ENCODE results near the gene CELA3B.
"Not testable (repeated sequence)": the region's sequence is repeated elsewhere in the genome, so short reads cannot be mapped to it uniquely, and the experiment has no call there.

Gene CELA3B

DNA sequence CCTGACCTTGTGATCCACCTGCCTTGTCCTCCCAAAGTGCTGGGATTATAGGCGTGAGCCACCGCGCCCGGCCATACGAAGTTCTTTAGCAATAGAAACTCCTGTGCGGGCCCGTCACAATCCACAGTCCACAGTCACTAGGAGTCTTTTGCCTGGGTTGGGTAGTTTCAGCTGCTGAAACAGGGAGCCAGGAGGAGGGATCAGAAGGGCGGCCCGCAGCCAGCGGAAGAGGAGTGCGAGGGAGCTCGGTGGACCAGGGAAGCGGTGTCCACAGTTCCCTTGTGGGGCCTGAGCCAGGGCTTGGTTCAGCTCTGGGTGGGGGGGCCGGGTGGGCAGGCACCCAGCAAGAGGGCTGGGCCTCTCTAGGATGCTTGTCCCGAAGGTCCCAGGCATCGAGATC lies 21.8 kb upstream of the CELA3B start:
- DNase-seq, result no peak
- TF ChIP-seq POLR2A (IDR thresholded peaks at IDR 0.05; ENCODE audit: low read length), result no peak
- no peak for TF ChIP-seq GATA1 (IDR thresholded peaks at IDR 0.05; ENCODE audit: low read depth, low read length)

DNA sequence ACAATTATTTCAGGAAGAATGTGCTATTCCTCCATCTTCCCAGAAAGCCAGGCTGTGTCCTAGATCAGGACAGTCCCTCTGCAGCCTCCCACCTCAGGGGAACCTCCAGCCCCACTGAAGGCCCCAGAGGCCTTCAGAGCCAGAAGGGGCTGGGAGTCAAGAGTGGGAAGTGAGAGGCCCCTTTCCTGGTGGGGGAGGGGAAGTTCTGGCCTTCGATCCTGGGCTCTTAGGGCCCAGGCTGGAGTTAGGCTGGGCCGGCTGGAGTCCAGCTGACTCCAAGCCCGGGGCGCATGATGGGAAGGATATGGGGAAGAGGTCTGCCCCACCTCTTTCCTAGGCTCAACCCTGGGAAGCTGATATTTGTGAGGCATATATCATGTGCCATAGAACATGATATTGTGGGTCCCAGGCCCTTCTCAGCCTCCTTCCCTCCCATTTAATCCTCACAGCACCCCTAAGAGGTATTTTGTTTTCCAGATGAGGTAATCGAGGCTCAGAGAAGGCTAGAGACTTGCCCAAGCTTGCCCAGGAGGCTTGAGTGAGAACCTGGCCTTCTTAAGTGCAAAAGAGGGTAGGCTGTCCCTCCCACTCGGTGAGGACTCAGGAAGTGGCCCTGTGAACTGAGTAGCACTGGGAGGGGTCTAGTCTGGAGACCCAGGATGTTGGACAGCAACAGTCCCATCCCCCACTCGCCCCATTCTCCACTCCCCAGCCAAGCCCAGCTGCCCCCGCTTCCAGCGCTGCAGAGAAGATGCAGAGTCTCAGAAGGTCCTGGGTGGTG lies 21.1 kb upstream of the CELA3B start:
- no peak for TF ChIP-seq GATA1 (IDR thresholded peaks at IDR 0.05; ENCODE audit: low read depth, low read length)
- no peak for TF ChIP-seq POLR2A (IDR thresholded peaks at IDR 0.05; ENCODE audit: low read length)
- DNase-seq, result no peak

DNA sequence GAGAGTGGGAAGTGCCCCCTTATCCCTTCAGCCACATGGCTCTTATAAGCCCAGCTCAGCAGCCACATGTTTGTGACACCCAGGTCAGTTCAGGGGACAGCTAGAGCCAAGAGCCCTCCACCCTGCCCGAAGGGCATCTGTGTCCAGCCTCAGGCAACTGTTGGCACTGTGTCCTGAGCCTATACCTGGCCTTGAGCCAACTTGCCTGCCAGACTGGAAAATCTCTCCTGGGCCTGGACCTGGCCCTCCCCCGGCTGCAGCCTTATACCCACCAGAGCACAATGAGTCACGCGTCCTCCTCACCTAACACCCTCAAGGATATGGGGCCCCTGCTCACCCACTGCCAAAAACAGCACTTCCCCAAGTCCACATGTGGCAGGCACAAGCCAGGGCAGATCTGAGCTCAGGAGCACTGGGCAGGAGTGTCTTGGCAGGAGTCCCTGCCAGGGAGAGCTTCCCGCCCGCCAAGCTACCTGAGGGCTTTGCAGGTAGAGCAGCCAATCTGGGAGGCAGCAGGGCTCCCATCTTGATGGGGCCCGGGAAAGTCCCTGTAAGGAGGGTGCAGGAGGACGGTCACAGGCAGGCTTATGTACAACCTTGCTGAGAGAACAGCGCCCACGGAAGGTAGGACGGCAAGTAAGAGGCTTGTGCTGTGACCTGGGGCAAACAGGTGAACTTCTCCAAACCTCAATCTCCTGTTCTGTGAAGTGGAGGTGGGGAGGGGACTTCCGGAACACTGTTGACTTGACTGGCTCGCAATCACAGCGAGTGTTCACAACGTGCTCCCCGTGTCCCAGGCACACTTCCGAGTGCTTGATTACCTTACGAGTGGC lies 19.9 kb upstream of the CELA3B start:
- no peak for TF ChIP-seq POLR2A (IDR thresholded peaks at IDR 0.05; ENCODE audit: low read length)
- no peak for TF ChIP-seq GATA1 (IDR thresholded peaks at IDR 0.05; ENCODE audit: low read depth, low read length)
- DNase-seq, result no peak

DNA sequence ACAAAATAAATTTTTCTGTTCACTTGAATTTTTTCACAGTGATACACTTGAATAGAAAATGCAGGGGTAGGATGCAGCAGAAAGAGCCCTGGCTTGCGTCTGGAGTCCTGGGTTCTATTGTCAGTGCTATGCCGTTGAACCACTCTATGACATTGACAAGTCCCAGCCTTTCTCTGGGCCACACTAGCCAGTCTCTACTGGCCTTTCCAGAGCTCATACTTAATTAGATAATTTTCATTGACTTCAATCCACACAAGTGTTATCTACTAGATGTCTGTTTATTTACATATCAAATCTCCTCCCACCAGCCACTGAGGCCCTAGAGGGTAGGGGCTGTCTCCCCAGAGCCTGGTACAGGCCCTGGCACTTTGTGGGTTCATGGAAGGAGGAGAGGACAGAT lies 15.5 kb upstream of the CELA3B start:
- DNase-seq, result no peak
- TF ChIP-seq GATA1 (IDR thresholded peaks at IDR 0.05; ENCODE audit: low read depth, low read length) (no peak), POLR2A (IDR thresholded peaks at IDR 0.05; ENCODE audit: low read length) (no peak)

DNA sequence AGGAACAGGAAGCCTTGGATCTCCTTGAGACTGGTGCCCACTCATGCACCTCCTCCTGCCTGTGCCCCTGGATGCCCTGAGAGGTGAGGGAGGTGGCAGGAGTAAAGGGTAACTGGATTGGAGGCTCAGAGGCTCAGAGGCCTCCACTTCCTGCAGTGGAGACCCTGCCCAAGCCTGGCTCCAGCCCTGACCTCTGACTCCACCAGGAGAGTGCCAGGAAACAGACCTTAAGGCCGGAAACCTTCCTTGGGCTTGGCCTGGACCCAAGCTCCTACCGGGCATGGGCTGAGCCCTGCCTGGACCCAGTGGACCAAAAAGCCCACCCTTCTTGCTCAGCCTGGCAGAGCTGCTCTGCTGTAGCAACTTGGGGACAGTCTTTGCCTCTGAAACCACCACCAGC lies 15.0 kb upstream of the CELA3B start:
- TF ChIP-seq POLR2A (IDR thresholded peaks at IDR 0.05; ENCODE audit: low read length) (no peak), GATA1 (IDR thresholded peaks at IDR 0.05; ENCODE audit: low read depth, low read length) (no peak)

DNA sequence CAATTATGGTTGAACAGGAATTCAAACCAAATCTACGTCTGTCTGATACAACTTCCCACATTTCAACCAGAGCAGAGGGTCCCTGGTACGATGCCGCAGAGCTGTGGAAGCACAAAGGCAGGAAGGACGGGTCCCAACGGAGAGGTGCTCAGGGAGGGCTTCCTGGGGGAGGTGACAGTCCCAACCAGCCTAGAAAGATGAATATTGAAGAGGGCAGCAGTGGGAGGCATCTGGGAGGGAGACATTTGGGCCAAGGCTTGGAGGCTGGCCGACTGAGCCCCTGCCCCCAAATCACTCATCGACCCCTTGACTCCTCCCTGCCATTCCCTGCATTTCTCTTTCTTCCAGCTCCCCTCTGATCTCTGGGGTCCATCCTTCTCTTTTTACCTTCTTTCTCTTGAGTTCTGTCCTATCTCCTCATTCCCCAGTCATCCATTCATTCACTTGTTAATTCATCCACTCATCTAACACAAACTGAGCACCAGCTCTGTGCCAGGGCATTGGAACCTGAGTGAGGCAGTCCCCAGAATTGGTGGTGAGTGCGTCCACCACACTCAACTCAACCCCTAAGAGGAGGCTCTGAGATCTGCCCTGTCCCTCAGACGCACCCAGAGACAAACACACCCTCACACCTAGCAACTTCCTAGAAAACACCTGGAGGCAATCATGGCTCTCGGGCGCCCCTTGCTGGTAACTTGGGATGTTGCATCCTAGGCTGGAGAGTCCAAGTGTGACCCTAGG lies 13.2 kb upstream of the CELA3B start:
- DNase-seq, result peak in 1 of 2 experiments; percentile 90
- no peak for TF ChIP-seq GATA1 (IDR thresholded peaks at IDR 0.05; ENCODE audit: low read depth, low read length)
- TF ChIP-seq POLR2A (IDR thresholded peaks at IDR 0.05; ENCODE audit: low read length), result no peak

More for the DNA sequence above, 15.0 kb upstream of the CELA3B start:
- DNase-seq, result no peak

DNA sequence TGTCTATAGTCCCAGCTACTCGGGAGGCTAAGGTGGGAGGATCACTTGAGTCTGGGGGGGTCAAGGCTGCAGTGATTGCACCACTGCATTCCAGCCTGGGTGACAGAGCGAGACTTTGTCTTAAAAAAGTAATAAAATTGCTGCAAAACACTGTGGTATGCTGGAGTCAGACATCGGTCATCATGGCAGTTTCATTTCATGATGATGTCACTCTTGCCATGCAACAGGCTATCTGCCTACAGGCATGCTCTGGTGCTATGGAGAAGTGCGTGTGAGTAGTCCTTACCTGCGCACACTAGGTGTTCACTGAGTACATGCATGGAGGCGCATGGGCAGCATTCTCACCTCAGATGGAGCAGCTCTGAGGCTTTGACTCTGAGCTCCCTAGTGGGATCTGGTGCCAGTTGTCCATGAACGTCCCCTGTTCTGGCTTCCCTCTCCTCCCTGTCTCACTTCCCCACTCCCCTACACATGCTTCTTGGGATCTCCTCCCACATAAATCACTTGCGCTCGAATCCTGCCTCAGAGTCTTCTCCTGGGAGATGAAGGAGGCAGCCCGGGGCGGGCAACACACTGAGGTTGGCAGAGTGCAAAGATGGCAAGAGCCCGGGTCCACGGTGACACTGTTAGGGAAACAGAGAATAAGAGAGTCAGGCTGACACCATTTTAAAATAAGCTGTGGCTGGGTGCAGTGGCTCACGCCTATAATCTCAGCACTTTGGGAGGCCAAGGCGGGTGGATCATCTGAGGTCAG lies 10.4 kb upstream of the CELA3B start:
- TF ChIP-seq POLR2A (IDR thresholded peaks at IDR 0.05; ENCODE audit: low read length) (no peak), GATA1 (IDR thresholded peaks at IDR 0.05; ENCODE audit: low read depth, low read length) (no peak)
- DNase-seq, result no peak

DNA sequence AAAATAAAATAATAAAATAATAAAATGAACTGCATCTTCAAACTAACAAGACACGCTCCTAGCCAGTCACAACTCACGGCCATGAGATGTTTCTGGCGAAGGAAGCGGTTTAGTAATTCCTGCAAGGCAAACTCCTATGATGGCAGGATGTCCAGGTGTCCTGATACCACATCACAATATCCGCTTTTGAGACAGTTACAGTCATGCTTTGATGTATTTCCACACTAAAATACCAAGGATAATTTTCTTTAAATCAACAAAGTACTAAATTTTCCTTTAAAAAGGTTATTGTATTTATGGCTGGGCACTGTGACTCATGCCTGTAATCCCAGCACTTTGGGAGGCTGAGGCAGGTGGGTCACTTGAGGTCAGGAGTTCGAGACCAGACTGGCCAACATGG lies 9.6 kb upstream of the CELA3B start:
- not testable (repeated sequence) for DNase-seq

DNA sequence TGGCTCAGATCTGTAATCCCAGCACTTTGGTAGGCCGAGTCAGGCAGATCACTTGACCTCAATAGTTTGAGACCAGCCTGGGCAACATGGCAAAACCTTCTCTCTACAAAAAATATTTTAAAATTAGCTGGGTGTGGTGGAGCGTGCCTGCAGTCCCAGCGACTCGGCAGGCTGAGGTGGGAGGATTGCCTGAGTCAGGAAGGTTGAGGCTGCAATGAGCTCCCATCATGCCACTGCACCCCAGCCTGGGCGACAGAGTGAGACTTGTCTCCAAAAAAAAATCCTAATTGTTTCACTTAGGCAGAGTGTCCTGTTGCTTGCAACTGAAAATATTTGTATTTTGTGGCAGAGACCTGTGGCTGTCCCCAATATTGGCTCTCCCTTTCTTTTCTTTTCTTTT lies 7.8 kb upstream of the CELA3B start:
- not testable (repeated sequence) for DNase-seq

DNA sequence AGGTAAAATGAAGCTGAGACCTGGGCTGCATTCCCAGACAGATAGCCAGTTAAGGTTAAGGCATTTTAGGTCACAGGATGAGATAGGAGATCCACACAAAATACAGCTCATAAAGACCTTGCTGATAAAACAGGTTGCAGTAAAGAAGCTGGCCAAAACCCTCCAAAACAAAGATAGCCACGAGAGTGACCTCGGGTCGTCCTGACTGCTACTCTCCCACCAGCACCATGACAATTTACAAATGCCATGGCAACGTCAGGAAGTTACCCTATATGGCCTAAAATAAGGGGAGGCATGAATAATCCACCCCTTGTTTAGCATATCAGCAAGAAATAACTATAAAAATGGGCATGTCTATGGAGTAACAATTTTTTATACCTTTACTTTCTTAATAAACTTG lies 6.3 kb upstream of the CELA3B start:
- DNase-seq, result not testable (repeated sequence)

DNA sequence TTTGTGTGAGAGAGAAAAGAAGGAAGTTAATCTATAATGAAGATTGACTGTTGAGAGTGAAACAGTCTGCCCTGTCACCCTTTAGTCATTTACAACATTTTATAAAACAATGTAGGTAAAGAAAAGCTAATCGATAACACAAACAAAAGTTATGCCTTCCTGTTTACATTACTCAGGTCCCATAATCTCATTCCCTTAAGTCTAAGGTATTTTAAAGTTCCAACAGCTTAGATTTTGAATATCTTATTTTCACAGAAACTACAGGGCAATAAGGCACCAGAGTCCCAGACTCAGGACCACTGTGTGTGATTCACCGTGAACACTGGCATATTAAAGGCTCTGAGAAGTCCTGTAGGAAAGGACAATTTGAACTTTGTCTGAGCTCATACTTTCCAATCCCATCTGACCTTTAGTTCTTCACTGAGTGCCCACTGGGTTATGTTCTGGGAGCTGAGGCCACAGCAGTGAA lies 3.8 kb upstream of the CELA3B start:
- not testable (repeated sequence) for DNase-seq

DNA sequence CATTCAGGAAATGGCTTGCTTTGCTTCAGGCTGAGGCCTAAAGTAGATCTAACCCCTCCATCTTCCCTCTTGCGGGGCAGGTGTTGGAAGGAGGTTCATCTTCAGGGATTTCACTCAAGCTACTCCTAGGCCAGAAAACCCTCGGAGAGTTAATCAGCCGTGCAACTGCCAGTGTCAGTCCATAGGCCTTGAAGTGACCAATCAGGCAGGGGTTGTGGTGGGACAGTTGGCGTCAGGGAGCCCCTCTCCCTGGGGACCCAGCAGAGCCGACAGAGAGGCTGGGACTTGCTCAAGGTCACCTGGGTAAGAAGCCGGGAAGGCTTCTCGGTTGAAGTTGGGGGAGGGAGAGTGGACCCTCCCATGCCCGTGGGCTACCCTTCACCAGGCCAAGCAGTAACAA lies 2.9 kb upstream of the CELA3B start:
- DNase-seq, result not testable (repeated sequence)

DNA sequence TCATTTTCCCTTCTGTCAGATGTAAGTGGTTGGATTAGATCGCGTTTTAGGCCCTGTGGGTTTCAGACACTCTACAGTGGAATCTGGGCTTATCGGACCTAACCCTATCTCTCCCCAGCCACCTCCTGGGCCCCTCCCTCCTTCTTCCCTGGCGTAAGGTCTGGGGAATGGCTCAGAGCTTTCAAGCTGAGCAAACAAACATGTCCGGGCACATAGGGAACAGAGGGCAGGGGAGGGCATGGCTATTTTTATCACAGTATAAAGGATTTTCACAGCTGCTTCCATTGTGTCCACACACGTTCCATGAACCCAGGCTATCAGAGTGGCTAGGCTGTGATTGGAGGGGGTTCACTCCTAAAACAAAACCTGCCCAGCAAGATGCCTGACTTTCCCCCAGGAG lies 2.1 kb upstream of the CELA3B start:
- not testable (repeated sequence) for DNase-seq

DNA sequence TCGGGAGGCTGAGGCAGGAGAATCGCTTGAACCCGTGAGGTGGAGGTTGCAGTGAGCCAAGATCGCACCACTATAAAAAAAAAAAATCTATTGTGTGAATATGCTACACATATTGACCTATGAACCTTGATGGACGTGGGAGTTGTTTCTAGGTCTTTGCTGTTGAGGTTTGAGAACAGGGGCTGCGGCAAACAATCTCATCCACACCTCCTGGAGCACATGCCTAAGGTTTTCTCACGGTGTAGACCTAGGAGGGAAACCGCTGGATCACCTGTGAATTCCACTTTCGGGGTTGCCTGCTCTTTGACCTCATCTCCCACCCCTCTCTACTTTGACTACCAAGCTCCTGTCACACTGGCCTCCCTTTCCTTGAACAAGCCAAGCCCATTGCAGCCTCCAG lies 1.5 kb upstream of the CELA3B start:
- not testable (repeated sequence) for DNase-seq

DNA sequence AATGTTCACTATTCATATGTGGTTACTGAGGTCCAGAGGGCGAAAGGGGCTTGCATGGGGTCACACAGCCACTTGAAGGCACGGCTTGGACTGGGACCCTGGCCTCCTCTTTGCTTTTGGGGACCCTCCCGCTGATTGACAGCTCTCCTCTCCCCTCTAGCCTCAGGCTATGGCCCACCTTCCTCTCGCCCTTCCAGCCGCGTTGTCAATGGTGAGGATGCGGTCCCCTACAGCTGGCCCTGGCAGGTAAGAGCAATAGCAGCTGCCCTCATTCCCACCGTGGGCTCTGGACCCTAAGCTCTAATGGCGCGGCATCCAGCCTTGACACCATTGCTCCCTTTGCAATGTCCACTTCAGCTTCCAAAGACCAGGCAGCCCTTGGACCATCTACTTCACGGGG lies 1.4 kb downstream of the CELA3B start:
- DNase-seq, result not testable (repeated sequence)

DNA sequence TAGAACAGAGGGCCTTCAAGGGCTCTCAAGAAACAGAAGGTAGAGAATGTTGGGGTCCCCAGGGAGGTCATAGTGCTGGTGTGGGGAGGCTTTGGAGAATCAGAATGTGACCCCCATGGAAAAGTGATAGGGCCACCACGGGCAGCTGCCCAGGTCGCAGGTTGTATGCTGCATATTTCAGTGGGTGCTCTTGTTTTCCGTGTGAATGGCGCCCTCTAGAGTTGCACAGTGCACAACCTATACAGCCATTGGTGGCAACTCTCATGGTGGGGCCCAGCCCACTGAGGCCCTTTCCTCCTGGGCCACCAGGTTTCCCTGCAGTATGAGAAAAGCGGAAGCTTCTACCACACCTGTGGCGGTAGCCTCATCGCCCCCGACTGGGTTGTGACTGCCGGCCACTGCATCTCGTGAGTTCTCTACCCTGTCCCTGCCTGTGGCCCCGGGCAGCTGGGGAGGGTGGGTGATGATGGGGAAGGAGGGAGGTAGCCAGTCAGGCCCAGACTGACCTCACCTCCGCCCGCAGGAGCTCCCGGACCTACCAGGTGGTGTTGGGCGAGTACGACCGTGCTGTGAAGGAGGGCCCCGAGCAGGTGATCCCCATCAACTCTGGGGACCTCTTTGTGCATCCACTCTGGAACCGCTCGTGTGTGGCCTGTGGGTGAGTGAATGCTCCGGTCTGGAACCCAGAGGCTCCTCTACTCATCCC lies 3.8 kb downstream of the CELA3B start:
- DNase-seq, result peak in 1 of 2 experiments; percentile 69

DNA sequence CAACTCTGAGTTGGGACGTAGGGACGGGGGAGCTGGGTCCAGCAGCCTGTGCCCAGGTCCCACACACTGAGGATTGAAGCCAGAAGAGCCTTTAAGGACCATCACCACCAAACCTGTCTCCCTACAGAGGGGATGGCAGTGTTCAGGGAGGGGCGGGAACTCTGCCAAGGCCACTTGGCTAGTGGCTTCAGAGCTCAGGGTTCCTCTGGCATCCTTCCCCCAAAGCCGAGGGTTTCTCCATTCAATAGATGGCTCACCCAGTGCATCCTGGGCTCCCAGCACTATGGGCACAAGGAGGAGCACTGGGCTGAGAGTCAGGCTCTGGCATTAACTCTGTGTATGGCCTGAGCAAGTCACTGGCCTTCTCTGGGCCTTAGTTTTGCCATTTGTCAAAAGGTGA lies 4.4 kb downstream of the CELA3B start:
- DNase-seq, result not testable (repeated sequence)

DNA sequence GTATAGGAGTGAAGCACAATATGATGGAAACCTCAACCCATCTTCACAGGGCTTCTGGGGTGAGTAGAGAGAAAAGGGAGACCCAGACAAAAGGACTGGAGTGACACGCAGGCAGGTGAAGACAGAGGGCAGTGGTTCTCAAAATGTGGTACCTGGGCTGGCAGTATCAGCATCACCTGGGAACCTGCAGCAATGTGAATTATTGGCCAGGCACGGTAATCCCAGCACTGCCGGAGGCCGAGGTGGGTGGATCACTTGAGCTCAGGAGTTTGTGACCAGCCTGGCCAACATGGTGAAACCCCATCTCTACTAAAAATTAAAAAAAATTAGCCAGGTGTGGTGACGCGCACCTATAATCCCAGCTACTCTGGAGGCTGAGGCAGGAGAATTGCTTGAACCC lies 5.3 kb downstream of the CELA3B start:
- DNase-seq, result not testable (repeated sequence)

DNA sequence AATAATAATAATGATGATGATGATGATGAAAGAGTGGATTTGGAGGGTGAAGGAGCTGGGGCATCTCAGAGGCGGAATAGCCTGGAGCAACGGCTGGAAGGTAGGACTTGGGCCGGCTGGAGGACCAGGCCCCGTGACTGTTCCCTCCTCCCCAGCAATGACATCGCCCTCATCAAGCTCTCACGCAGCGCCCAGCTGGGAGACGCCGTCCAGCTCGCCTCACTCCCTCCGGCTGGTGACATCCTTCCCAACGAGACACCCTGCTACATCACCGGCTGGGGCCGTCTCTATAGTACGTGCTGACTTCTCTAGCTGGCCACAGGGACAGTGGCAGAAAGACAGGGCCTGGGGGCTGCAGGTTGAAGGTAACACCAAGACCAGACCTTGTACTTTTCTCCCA lies 6.7 kb downstream of the CELA3B start:
- DNase-seq, result not testable (repeated sequence)

DNA sequence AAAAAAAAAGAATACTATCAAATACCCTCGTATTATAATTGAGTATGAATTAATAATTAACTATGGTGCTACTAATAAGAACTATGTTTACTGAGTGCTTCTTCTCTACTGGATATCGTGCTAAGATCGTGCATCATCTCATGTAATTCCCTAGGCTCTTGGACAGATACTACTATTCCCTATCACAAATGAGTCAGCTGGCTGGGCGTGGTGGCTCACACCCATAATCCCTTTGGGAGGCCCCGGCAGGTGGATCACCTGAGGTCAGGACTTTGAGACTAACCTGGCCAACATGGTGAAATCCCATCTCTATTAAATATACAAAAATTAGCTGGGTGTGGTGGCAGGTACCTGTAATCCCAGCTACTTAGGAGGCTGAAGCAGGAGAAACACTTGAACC lies 9.1 kb downstream of the CELA3B start:
- not testable (repeated sequence) for DNase-seq
